Tibial nerve (tissue), 4 donors: ENCODE data around the gene LRP6. TPM values are rescaled to one million over a fixed set of nuclear protein-coding genes. Genes with fewer than 3 reads are reported as not detected.

ENCODE experiments used
- DNase-seq, 2 donors: peaks; one replicate each; pipeline ENCODE4 v3.0.0-alpha.2; 2019; ENCODE audit warnings: low spot score in 2 of 2
- H3K27ac ChIP-seq, 4 donors: fragments of 200-600 bp; sonication (generic) in 3 of 4; one replicate each; pipeline ENCODE4 v1.5.1; 2017 to 2019; ENCODE audit warnings: mild to moderate bottlenecking in 1 of 4
- H3K27me3 ChIP-seq, 2 donors: fragments of 200-600 bp; sonication (generic) in 1 of 2; one replicate each; pipeline versions ENCODE4 v1.5.1 to v1.6.0; 2017 to 2019
- H3K36me3 ChIP-seq, 3 donors: fragments of 200-600 bp; sonication (generic); one replicate each; pipeline ENCODE4 v1.5.1; 2018 to 2019
- H3K4me1 ChIP-seq, 4 donors: fragments of 200-600 bp; sonication (generic) in 3 of 4; one replicate each; pipeline ENCODE4 v1.5.1; 2017 to 2019
- H3K4me3 ChIP-seq, 4 donors: fragments of 200-600 bp; sonication (generic) in 3 of 4; one replicate each; pipeline ENCODE4 v1.5.1; 2017 to 2019; ENCODE audit warnings: mild to moderate bottlenecking in 1 of 4, moderate library complexity in 1 of 4
- H3K9me3 ChIP-seq, 4 donors: fragments of 200-600 bp; sonication (generic) in 3 of 4; one replicate each; pipeline ENCODE4 v1.5.1; 2017 to 2019
- EP300 ChIP-seq, 2 donors: sonication (generic); formaldehyde crosslinking; IDR thresholded peaks; one replicate each; pipeline ENCODE4 v1.6.1; 2017; ENCODE audit warnings: antibody characterized with exemption in 2 of 2, mild to moderate bottlenecking in 1 of 2
- POLR2A ChIP-seq, 2 donors: fragments of 450-650 bp; IDR thresholded peaks; one replicate each; pipeline ENCODE4 v1.6.1; 2017; ENCODE audit warnings: antibody characterized with exemption in 2 of 2, mild to moderate bottlenecking in 2 of 2, moderate library complexity in 2 of 2
- WGBS, 2 donors: methylation state at CpG; one replicate each; pipeline ENCODE4 v1.1.5; 2018; 5-methylcytosine and 5-hydroxymethylcytosine counted together
- total RNA-seq, 4 donors: library from RNA; depleted of rRNA; stranded (reverse); fragments of >200 nt; gene quantifications; one replicate each; pipeline ENCODE4 v1.1.0, GENCODE V29; 2016
- TF ChIP-seq, protein P1 (sequence below), 5 experiments: fragments of 200-600 bp in 3 of 5; fragments of 450-650 bp in 2 of 5; sonication (generic) in 3 of 5; IDR thresholded peaks; one replicate each; pipeline ENCODE4 v1.5.1; 2016 to 2019; ENCODE audit warnings: antibody characterized with exemption in 5 of 5, mild to moderate bottlenecking in 3 of 5, moderate library complexity in 2 of 5

LRP6 gene
- total RNA-seq, 4 donors from 2014 or later: 30.6 to 64.5 (median 44.9) TPM

DNA sequence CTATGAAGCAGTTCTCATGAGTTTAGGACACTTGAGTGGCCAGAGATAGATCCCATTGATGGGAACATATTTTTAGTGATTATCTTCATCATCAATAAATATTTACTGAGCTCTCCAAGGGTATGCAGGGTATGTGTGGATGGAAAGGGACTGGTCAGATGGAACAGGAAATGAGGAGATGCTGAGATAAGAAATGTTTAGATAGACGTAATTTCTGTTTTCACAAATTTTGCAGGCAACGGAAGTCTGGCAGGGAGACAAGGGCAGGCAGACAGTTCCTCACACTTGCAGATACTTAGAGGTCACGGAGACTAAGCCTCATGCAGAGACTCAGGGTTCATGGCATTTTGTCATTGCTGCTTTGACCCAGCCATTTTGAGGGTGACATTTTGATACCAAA is 171.8 kb downstream of the LRP6 start:
- no peak for DNase-seq
- Histone ChIP-seq H3K27ac (no peak overlapping the region), H3K9me3 (no peaks in the 10 kb centered on the region), H3K27me3 (no peaks in the 10 kb centered on the region), H3K4me3 (no peak overlapping the region), H3K36me3 (peaks cover 0 to 12% (median 0%) of the 10 kb centered on the region in 3 donors), H3K4me1 (no peaks in the 10 kb centered on the region)
- TF ChIP-seq, protein P1, sequence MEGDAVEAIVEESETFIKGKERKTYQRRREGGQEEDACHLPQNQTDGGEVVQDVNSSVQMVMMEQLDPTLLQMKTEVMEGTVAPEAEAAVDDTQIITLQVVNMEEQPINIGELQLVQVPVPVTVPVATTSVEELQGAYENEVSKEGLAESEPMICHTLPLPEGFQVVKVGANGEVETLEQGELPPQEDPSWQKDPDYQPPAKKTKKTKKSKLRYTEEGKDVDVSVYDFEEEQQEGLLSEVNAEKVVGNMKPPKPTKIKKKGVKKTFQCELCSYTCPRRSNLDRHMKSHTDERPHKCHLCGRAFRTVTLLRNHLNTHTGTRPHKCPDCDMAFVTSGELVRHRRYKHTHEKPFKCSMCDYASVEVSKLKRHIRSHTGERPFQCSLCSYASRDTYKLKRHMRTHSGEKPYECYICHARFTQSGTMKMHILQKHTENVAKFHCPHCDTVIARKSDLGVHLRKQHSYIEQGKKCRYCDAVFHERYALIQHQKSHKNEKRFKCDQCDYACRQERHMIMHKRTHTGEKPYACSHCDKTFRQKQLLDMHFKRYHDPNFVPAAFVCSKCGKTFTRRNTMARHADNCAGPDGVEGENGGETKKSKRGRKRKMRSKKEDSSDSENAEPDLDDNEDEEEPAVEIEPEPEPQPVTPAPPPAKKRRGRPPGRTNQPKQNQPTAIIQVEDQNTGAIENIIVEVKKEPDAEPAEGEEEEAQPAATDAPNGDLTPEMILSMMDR (IDR thresholded peaks at IDR 0.05): no peak
- TF ChIP-seq POLR2A (IDR thresholded peaks at IDR 0.05) (no peak), EP300 (IDR thresholded peaks at IDR 0.05) (no peak)
- WGBS, 2 donors: 63 to 74% methylated on average over 3 of the region's 3 CpGs

DNA sequence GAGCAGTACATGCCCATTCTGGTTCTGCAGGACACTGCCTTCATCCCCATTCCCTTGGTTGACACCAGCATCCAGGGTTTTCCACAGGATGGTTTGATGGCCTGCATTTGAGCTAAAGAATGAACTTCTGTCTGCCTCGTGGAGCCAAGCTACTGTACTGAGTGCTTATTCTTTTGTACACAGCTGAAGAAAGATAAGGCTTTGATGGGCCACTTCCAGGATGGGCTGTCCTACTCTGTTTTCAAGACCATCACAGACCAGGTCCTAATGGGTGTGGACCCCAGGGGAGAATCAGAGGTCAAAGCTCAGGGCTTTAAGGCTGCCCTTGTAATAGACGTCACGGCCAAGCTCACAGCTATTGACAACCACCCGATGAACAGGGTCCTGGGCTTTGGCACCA is 172.4 kb downstream of the LRP6 start:
- no peak for DNase-seq
- H3K9me3 ChIP-seq: no peaks in the 10 kb centered on the region
- no peaks in the 10 kb centered on the region for H3K4me1 ChIP-seq
- 84 to 88% methylated on average over 4 of the region's 4 CpGs for WGBS, 2 donors
- H3K27me3 ChIP-seq: no peaks in the 10 kb centered on the region
- no peak overlapping the region for H3K4me3 ChIP-seq
- TF ChIP-seq, protein P1 (IDR thresholded peaks at IDR 0.05): no peak
- no peak for TF ChIP-seq POLR2A (IDR thresholded peaks at IDR 0.05)
- H3K36me3 ChIP-seq: peaks cover 0 to 10% (median 0%) of the 10 kb centered on the region in 3 donors
- no peak overlapping the region for H3K27ac ChIP-seq

DNA sequence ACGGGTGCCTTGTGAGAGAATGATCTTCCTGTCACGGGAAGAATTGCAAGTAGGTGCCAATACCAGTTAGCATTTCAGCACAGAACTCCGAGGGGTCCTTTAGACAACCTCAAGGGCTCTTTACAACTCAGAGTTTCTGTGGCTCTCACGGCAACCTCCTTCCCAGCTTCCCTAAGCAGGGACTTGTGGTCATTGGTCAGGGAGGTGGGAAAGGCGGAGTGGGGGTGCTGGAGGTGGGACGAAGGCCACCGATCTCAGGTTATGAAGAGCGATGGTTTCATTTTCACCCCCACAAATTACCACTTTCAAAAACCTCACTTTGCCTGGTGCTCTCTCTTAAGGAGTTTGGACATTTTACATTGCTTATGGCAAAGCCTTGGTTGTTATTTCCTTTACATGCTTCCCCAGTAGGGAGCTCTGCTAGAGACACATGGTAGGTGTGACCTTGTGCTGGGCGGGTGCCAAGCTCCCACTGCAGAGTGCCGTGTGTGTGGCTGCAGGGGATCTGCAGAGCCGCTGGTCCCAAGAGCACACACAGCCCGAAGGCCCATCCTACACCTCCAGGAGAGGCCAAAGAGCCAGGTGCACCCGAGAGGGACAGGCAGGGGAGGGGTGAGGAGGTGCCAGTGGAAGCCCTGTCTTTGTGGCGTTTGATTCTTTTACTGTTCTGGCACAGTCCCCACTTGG is 174.7 kb downstream of the LRP6 start:
- 72 to 74% methylated on average over 14 of the region's 14 CpGs for WGBS, 2 donors
- TF ChIP-seq EP300 (IDR thresholded peaks at IDR 0.05) (no peak), POLR2A (IDR thresholded peaks at IDR 0.05) (no peak)
- TF ChIP-seq, protein P1 (IDR thresholded peaks at IDR 0.05): no peak
- no peak overlapping the region for H3K4me3 ChIP-seq
- no peak overlapping the region for H3K27ac ChIP-seq
- H3K9me3 ChIP-seq: no peaks in the 10 kb centered on the region
- H3K27me3 ChIP-seq: no peaks in the 10 kb centered on the region
- no peaks in the 10 kb centered on the region for H3K4me1 ChIP-seq
- H3K36me3 ChIP-seq: no peaks in the 10 kb centered on the region
- no peak for DNase-seq

DNA sequence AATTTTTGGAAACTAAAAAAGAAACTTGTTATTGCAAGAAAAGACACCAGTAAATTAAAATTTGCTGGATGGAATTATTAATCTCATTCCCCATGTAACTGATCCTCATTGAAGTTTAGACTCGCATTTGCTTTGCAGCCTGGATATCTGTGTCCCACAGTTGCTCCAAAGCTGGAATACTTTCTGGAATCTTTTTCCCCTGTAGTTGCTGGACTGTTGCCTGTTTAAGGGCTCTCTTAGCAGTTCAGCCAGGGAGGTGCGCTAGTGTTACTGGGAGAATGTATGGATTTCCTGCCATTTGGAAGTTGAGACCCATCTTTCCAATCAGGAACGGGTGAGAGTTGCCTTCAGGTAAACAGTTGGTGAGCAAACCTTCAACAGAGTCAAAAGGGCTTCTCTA is 175.8 kb downstream of the LRP6 start:
- Histone ChIP-seq H3K4me3 (no peak overlapping the region), H3K27ac (no peak overlapping the region), H3K36me3 (no peaks in the 10 kb centered on the region), H3K27me3 (no peaks in the 10 kb centered on the region), H3K4me1 (no peaks in the 10 kb centered on the region), H3K9me3 (no peaks in the 10 kb centered on the region)
- 79 to 90% methylated on average over 3 of the region's 3 CpGs for WGBS, 2 donors
- TF ChIP-seq EP300 (IDR thresholded peaks at IDR 0.05): no peak
- TF ChIP-seq, protein P1 (IDR thresholded peaks at IDR 0.05): no peak
- no peak for TF ChIP-seq POLR2A (IDR thresholded peaks at IDR 0.05)
- no peak for DNase-seq

DNA sequence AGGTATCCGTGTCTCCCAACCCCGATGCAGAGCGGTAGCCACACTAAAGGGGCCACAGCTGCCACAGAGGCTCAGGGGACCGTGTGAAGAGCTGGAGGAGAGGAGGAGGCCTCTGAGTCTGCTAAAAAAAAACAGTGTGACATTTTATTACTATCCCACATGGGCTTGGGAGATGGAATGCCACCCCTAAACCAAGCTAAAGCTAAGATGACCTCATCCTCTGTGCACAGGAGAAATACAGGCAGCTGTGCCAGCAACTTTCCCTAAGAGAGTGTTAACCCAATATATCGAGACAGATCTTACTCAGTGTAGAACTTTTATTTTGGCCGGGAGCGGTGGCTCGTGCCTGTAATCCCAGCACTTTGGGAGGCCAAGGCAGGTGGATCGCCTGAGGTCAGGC is 178.1 kb downstream of the LRP6 start:
- H3K4me1 ChIP-seq: no peaks in the 10 kb centered on the region
- TF ChIP-seq EP300 (IDR thresholded peaks at IDR 0.05): no peak
- TF ChIP-seq, protein P1 (IDR thresholded peaks at IDR 0.05): no peak
- 74 to 77% methylated on average over 9 of the region's 9 CpGs for WGBS, 2 donors
- no peak overlapping the region for H3K27ac ChIP-seq
- H3K4me3 ChIP-seq: no peak overlapping the region
- H3K36me3 ChIP-seq: no peaks in the 10 kb centered on the region
- no peaks in the 10 kb centered on the region for H3K9me3 ChIP-seq
- DNase-seq: no peak
- no peaks in the 10 kb centered on the region for H3K27me3 ChIP-seq
